Endothelial cell of umbilical vein (primary cell): ENCODE results near the gene MDN1. TPM values are rescaled to one million over a fixed set of nuclear protein-coding genes. Genes with fewer than 3 reads are reported as not detected.

Source experiments
- BruUV-seq: library from RNA; stranded (reverse); fragments of 400-500 nt; replicated peaks from 2 replicates; lab custom pipeline; 2021; lab: Mats Ljungman, UMichigan
- CTCF ChIA-PET: fragments of 300-600, 350-600 bp; sonication (Branson Sonifier 250); formaldehyde crosslinking; loops from one replicate; lab custom pipeline; 2021; ENCODE audit warnings: antibody characterized with exemption, inconsistent platforms; lab: Charles Lee
- POLR2A ChIA-PET: fragments of 300-600, 350-600 bp; sonication (Branson Sonifier 250); formaldehyde crosslinking; loops from one replicate; lab custom pipeline; 2021; ENCODE audit warnings: antibody characterized with exemption, inconsistent platforms; lab: Charles Lee
- DNase-seq: peaks from one replicate; pipeline ENCODE4 v3.0.0-alpha.2; 2011; ENCODE audit warnings: low read depth, low spot score
- FAIRE-seq: peaks from 2 replicates; lab custom pipeline; 2011; peaks lifted over from hg19 to GRCh38; lab: Jason Lieb, UNC
- H2AFZ ChIP-seq: 2 replicates; pipeline ENCODE4 v1.6.0; 2012; ENCODE audit warnings: low read depth, low read length, control low read depth, inconsistent platforms
- H3K27ac ChIP-seq: 2 replicates; pipeline ENCODE4 v1.5.1; 2011; ENCODE audit warnings: low read depth, mild to moderate bottlenecking, control low read depth, low read length, moderate library complexity; ENCODE audit not compliant: insufficient read depth
- H3K27me3 ChIP-seq, 2 experiments: 2 replicates each; pipeline versions ENCODE4 v1.6.0 to v1.6.1; 2011; ENCODE audit warnings: low read length in 2 of 2, mixed read lengths in 1 of 2; ENCODE audit not compliant: control insufficient read depth in 2 of 2, insufficient read depth in 2 of 2
- H3K36me3 ChIP-seq, 2 experiments: 2 replicates in 1 of 2; 3 replicates in 1 of 2; pipeline ENCODE4 v1.5.1; 2011; ENCODE audit warnings: low read length in 2 of 2, mild to moderate bottlenecking in 1 of 2, moderate library complexity in 1 of 2; ENCODE audit not compliant: control insufficient read depth in 2 of 2, insufficient read depth in 2 of 2; ENCODE audit errors: extremely low read depth in 1 of 2
- H3K4me1 ChIP-seq: 3 replicates; pipeline ENCODE4 v1.5.1; 2011; ENCODE audit warnings: mild to moderate bottlenecking, low read length; ENCODE audit not compliant: control insufficient read depth, insufficient read depth; ENCODE audit errors: extremely low read depth
- H3K4me2 ChIP-seq: 2 replicates; pipeline ENCODE4 v1.6.1; 2011; ENCODE audit warnings: low read length, control low read depth, mixed read lengths; ENCODE audit not compliant: insufficient read depth
- H3K4me3 ChIP-seq, 3 experiments: fragments of 200-600 bp in 1 of 3; sonication (generic), shearing (Covaris generic) in 1 of 3; replicated peaks in 1 of 3; 2 replicates each; pipeline ENCODE4 v1.5.1; 2011 to 2016; ENCODE audit warnings: control low read depth in 3 of 3, low read length in 3 of 3, mild to moderate bottlenecking in 2 of 3, inconsistent platforms in 1 of 3, low read depth in 1 of 3, moderate library complexity in 1 of 3; ENCODE audit not compliant: insufficient read depth in 1 of 3
- H3K79me2 ChIP-seq: 2 replicates; pipeline ENCODE4 v1.6.0; 2012; ENCODE audit warnings: low read length, inconsistent platforms; ENCODE audit not compliant: control insufficient read depth, insufficient read depth
- H3K9ac ChIP-seq: replicated peaks from 2 replicates; pipeline ENCODE3; 2011; ENCODE audit warnings: low read length, control low read depth; ENCODE audit not compliant: insufficient read depth; ENCODE audit errors: extremely low read depth
- H3K9me1 ChIP-seq: replicated peaks from 3 replicates; pipeline ENCODE4 v1.6.0; 2011; ENCODE audit warnings: mild to moderate bottlenecking, low read length; ENCODE audit not compliant: control insufficient read depth, insufficient read depth; ENCODE audit errors: extremely low read depth
- H3K9me3 ChIP-seq: replicated peaks from 2 replicates; pipeline ENCODE4 v1.5.1; 2012; ENCODE audit warnings: low read length, inconsistent platforms; ENCODE audit not compliant: control insufficient read depth, insufficient read depth
- H4K20me1 ChIP-seq: replicated peaks from 2 replicates; pipeline ENCODE3; 2011; ENCODE audit warnings: mild to moderate bottlenecking, low read length; ENCODE audit not compliant: control insufficient read depth, insufficient read depth; ENCODE audit errors: extremely low read depth
- CTCF ChIP-seq, 2 donors: IDR thresholded peaks; 1 replicate in 1 of 2; 2 replicates in 1 of 2; pipeline ENCODE4 v1.5.1; 2011; ENCODE audit warnings: low read length in 2 of 2, mild to moderate bottlenecking in 2 of 2, moderate library complexity in 2 of 2, control low read depth in 1 of 2, inconsistent platforms in 1 of 2, low read depth in 1 of 2; ENCODE audit not compliant: insufficient read depth in 1 of 2; ENCODE audit errors: extremely low read depth in 1 of 2
- EZH2 ChIP-seq: IDR thresholded peaks from 2 replicates; pipeline ENCODE4 v1.6.1; 2012; ENCODE audit warnings: borderline replicate concordance, low read depth, mild to moderate bottlenecking, moderate library complexity, low read length, inconsistent platforms; ENCODE audit not compliant: severe bottlenecking
- FOS ChIP-seq: IDR thresholded peaks from 2 replicates; pipeline ENCODE4 v1.6.1; 2011; ENCODE audit warnings: mild to moderate bottlenecking, low read length, moderate library complexity, borderline replicate concordance; ENCODE audit not compliant: insufficient read depth
- GATA2 ChIP-seq: IDR thresholded peaks from 2 replicates; pipeline ENCODE4 v1.7.0; 2011; ENCODE audit warnings: low read depth, mild to moderate bottlenecking, moderate library complexity, mixed read lengths, low read length; ENCODE audit not compliant: insufficient read length, insufficient read depth
- JUN ChIP-seq: IDR thresholded peaks from 2 replicates; pipeline ENCODE4 v1.6.1; 2011; ENCODE audit warnings: borderline replicate concordance, low read depth; ENCODE audit not compliant: insufficient read length, insufficient read depth
- MAX ChIP-seq: IDR thresholded peaks from 2 replicates; pipeline ENCODE4 v1.6.1; 2011; ENCODE audit not compliant: insufficient read depth, insufficient read length
- MYC ChIP-seq: IDR thresholded peaks from one replicate; pipeline ENCODE4 v1.6.1; 2011; ENCODE audit warnings: mild to moderate bottlenecking, low read depth, low read length
- POLR2A ChIP-seq: IDR thresholded peaks from 2 replicates; pipeline ENCODE4 v1.6.1; 2012; ENCODE audit warnings: low read depth, mild to moderate bottlenecking, control low read depth, low read length
- POLR2AphosphoS5 ChIP-seq: IDR thresholded peaks from 2 replicates; pipeline ENCODE4 v1.6.1; 2012; ENCODE audit warnings: low read depth, mild to moderate bottlenecking, control low read depth, low read length, moderate library complexity; ENCODE audit not compliant: insufficient read depth
- dilution Hi-C: fragments of 300-500 bp; cut with MboI; formaldehyde crosslinking; loops from one replicate; pipeline ENCODE4 v1.15.0; 2019; ENCODE audit warnings: low sequenced_read_pairs; ENCODE audit not compliant: extremely low pct_ligation_motif_present
- intact Hi-C: fragments of 100-400 bp; cut with micrococcal nuclease; formaldehyde crosslinking; loops from one replicate; pipeline ENCODE4 v1.10.0; 2022
- polyA plus RNA-seq, 4 experiments: library from polyadenylated mRNA; depleted of rRNA in 3 of 4; stranded (reverse) in 3 of 4; unstranded in 1 of 4; fragments of >200 nt; gene quantifications; 2 replicates each; pipeline versions ENCODE4 v1.2.1 to v1.2.3, GENCODE V29; 2011 to 2012; ENCODE audit warnings: missing spikeins in 1 of 4
- total RNA-seq: library from RNA; stranded (reverse); gene quantifications from 2 replicates; pipeline ENCODE4 v1.2.3, GENCODE V29; 2021

MDN1 gene
- total and polyA plus RNA-seq, 2 donors (not counting 3 experiments of a cell fraction or from before 2014, with no cell fraction given) = 9.2 to 39.6 TPM

- intact Hi-C loops = no loop called here
- dilution Hi-C loops = no loop called here
- DNase-seq (no peak), FAIRE-seq (no peak)
- ChIA-PET POLR2A (no interaction called here), CTCF (no interaction called here)
- no peak overlapping the region for H3K4me2 ChIP-seq
- peaks cover 8% of the 10 kb centered on the region for H3K4me1 ChIP-seq
- no peak overlapping the region for H3K4me3 ChIP-seq
- H4K20me1 ChIP-seq = peaks cover 3% of the 10 kb centered on the region
- no peaks in the 10 kb centered on the region for H3K27me3 ChIP-seq
- peaks cover 0 to 2% of the 10 kb centered on the region in 2 experiments for H3K36me3 ChIP-seq
- H3K9me3 ChIP-seq = no peaks in the 10 kb centered on the region
- H3K9me1 ChIP-seq = no peaks in the 10 kb centered on the region
- BruUV-seq = no TSS peak
- H2AFZ ChIP-seq = no peak overlapping the region
- no peak for TF ChIP-seq POLR2A
- no peak for TF ChIP-seq EZH2
- TF ChIP-seq JUN = no peak
- no peak for TF ChIP-seq CTCF (IDR thresholded peaks at IDR 0.05; ENCODE audit: extremely low read depth in 1 of 2, insufficient read depth in 1 of 2, low read depth in 1 of 2, low read length in 2 of 2)
- TF ChIP-seq MYC = no peak
- TF ChIP-seq FOS = no peak
- TF ChIP-seq GATA2 = no peak
- TF ChIP-seq POLR2AphosphoS5 = no peak
- TF ChIP-seq MAX = no peak
- H3K9ac ChIP-seq = no peak overlapping the region
- peaks cover 54% of the 10 kb centered on the region for H3K79me2 ChIP-seq
- H3K27ac ChIP-seq = no peak overlapping the region
Measured at GRCh38 chr6:89842228-89842627, 22.6 kb upstream of the MDN1 start.
